OCI-M1 (cell line): ENCODE data around the gene HOXB7.

Experiments used
- DNase-seq: peaks from one replicate; lab custom pipeline; 2025; lab: John Stamatoyannopoulos, UW

The HOXB7 gene

GRCh38 chr17:48610282-48611211 lies at the start of gene HOXB7:
HOXB7 (minus strand) TSS chr17:48611017; CDS start chr17:48610918, 99 bp downstream.
- DNase-seq, result peak; percentile 82

GRCh38 chr17:48655913-48656312 lies 45.1 kb upstream of the HOXB7 start:
- DNase-seq, result no peak

GRCh38 chr17:48649741-48650140 lies 38.9 kb upstream of the HOXB7 start:
- DNase-seq, result no peak

GRCh38 chr17:48647963-48648245 lies 37.1 kb upstream of the HOXB7 start:
- peak; percentile 50 for DNase-seq

GRCh38 chr17:48647103-48647962 lies 36.5 kb upstream of the HOXB7 start:
- DNase-seq, result peak; percentile 74

- no peak for DNase-seq
These were observed 35.6 kb upstream of the HOXB7 start for GRCh38 chr17:48646183-48647102.

GRCh38 chr17:48645639-48646182 lies 34.9 kb upstream of the HOXB7 start:
- DNase-seq, result no peak

GRCh38 chr17:48644910-48645557 lies 34.2 kb upstream of the HOXB7 start:
- no peak for DNase-seq

- no peak for DNase-seq
These were observed 33.3 kb upstream of the HOXB7 start for GRCh38 chr17:48644159-48644558.

- no peak for DNase-seq
These were observed 32.8 kb upstream of the HOXB7 start for GRCh38 chr17:48643697-48644012.

- DNase-seq, result no peak
These were observed 32.3 kb upstream of the HOXB7 start for GRCh38 chr17:48642843-48643696.

- no peak for DNase-seq
These were observed 31.4 kb upstream of the HOXB7 start for GRCh38 chr17:48642059-48642842.

GRCh38 chr17:48641541-48642058 lies 30.8 kb upstream of the HOXB7 start:
- no peak for DNase-seq

GRCh38 chr17:48640858-48641180 lies 30.0 kb upstream of the HOXB7 start:
- DNase-seq, result no peak

GRCh38 chr17:48639982-48640857 lies 29.4 kb upstream of the HOXB7 start:
- no peak for DNase-seq

- DNase-seq, result peak; percentile 33
These were observed 28.3 kb upstream of the HOXB7 start for GRCh38 chr17:48639136-48639535.

- no peak for DNase-seq
These were observed 26.8 kb upstream of the HOXB7 start for GRCh38 chr17:48637323-48638260.
